Naive thymus-derived CD4-positive, alpha-beta T cell (primary cell): ENCODE results near the gene AARS2. TPM values are rescaled to one million over a fixed set of nuclear protein-coding genes. Genes with fewer than 3 reads are reported as not detected.
"Not testable (repeated sequence)": the region's sequence is repeated elsewhere in the genome, so short reads cannot be mapped to it uniquely, and the experiment has no call there.

Experiments
- ATAC-seq: fragments of 150-1000 bp; cut with Tn5 transposase; 2 replicates; pipeline ENCODE4 v1.10.0; 2021; ENCODE audit warnings: mild to moderate bottlenecking, moderate library complexity
- CTCF ChIA-PET: fragments of 350-600 bp; sonication (Branson Sonifier 250); formaldehyde crosslinking; loops from one replicate; lab custom pipeline; 2021; ENCODE audit warnings: antibody characterized with exemption; lab: Charles Lee
- POLR2A ChIA-PET: fragments of 350-600 bp; sonication (Branson Sonifier 250); formaldehyde crosslinking; loops from one replicate; lab custom pipeline; 2021; ENCODE audit warnings: antibody characterized with exemption, inconsistent platforms; lab: Charles Lee
- DNase-seq, 9 donors: peaks; one replicate each; pipeline versions ENCODE4 v3.0.0 to v3.0.0-alpha.2; 2020 to 2022; ENCODE audit warnings: mixed read lengths in 1 of 9
- H3K27ac ChIP-seq: one replicate; pipeline ENCODE4 v1.7.0; 2013; ENCODE audit warnings: mild to moderate bottlenecking, low read depth, low read length, moderate library complexity
- H3K27me3 ChIP-seq, 2 donors: one replicate each; pipeline ENCODE4 v1.7.0; 2013; ENCODE audit warnings: low read length in 2 of 2, mild to moderate bottlenecking in 2 of 2, moderate library complexity in 2 of 2; ENCODE audit not compliant: control insufficient read depth in 2 of 2, insufficient read depth in 2 of 2
- H3K36me3 ChIP-seq, 3 experiments: 1 replicate in 2 of 3; 2 replicates in 1 of 3; pipeline ENCODE4 v1.7.0; 2013; ENCODE audit warnings: low read length in 3 of 3, mild to moderate bottlenecking in 3 of 3, moderate library complexity in 1 of 3; ENCODE audit not compliant: insufficient read depth in 3 of 3, control insufficient read depth in 2 of 3
- H3K4me1 ChIP-seq, 2 donors: one replicate each; pipeline ENCODE4 v1.7.0; 2013; ENCODE audit warnings: low read length in 2 of 2, mild to moderate bottlenecking in 2 of 2, moderate library complexity in 1 of 2; ENCODE audit not compliant: control insufficient read depth in 2 of 2, insufficient read depth in 2 of 2
- H3K4me3 ChIP-seq: 2 replicates; pipeline ENCODE4 v1.7.0; 2013; ENCODE audit warnings: mild to moderate bottlenecking, low read length
- H3K9me3 ChIP-seq, 3 experiments: 1 replicate in 2 of 3; 2 replicates in 1 of 3; pipeline ENCODE4 v1.7.0; 2013; ENCODE audit warnings: low read length in 3 of 3; ENCODE audit not compliant: control insufficient read depth in 2 of 3
- H3K27ac Mint-ChIP-seq, 9 donors: one replicate each; pipeline ENCODE4 v1.8.0; 2020 to 2022; ENCODE audit warnings: mixed read lengths in 9 of 9, mild to moderate bottlenecking in 8 of 9, moderate library complexity in 5 of 9, inconsistent platforms in 2 of 9
- H3K27me3 Mint-ChIP-seq, 5 donors: one replicate each; pipeline ENCODE4 v1.8.0; 2021 to 2022; ENCODE audit warnings: mixed read lengths in 5 of 5, mild to moderate bottlenecking in 1 of 5
- H3K36me3 Mint-ChIP-seq, 5 donors: one replicate each; pipeline ENCODE4 v1.8.0; 2020 to 2022; ENCODE audit warnings: mixed read lengths in 5 of 5, mild to moderate bottlenecking in 3 of 5, inconsistent platforms in 1 of 5
- H3K4me1 Mint-ChIP-seq, 7 donors: one replicate each; pipeline ENCODE4 v1.8.0; 2020 to 2022; ENCODE audit warnings: mixed read lengths in 7 of 7, mild to moderate bottlenecking in 3 of 7, inconsistent platforms in 1 of 7
- H3K4me3 Mint-ChIP-seq, 10 donors: one replicate each; pipeline ENCODE4 v1.8.0; 2020 to 2022; ENCODE audit warnings: mild to moderate bottlenecking in 10 of 10, mixed read lengths in 10 of 10, moderate library complexity in 6 of 10, inconsistent platforms in 2 of 10
- H3K9me3 Mint-ChIP-seq, 11 donors: one replicate each; pipeline ENCODE4 v1.8.0; 2020 to 2022; ENCODE audit warnings: mixed read lengths in 11 of 11, mild to moderate bottlenecking in 4 of 11, inconsistent platforms in 1 of 11, moderate library complexity in 1 of 11
- intact Hi-C, 2 donors: fragments of 100-400 bp; cut with micrococcal nuclease; formaldehyde crosslinking; loops; one replicate each; pipeline ENCODE4 v1.15.1; 2023
- polyA plus RNA-seq, 2 donors: library from polyadenylated mRNA; unstranded; fragments of 300-500 nt; fragmentation: Illumina TruSeq; gene quantifications; one replicate each; pipeline ENCODE4 v1.2.3, GENCODE V29; 2021
- total RNA-seq, 6 experiments: library from RNA in 5 of 6; stranded (reverse) in 5 of 6; gene quantifications; 1 replicate in 5 of 6; 2 replicates in 1 of 6; pipeline ENCODE4 v1.2.3 and lab custom pipeline; 2021 to 2026

Gene AARS2
- total and polyA plus RNA-seq, 7 experiments from 2014 or later, result 8.9 to 29.8 (median 19.9) TPM

DNA sequence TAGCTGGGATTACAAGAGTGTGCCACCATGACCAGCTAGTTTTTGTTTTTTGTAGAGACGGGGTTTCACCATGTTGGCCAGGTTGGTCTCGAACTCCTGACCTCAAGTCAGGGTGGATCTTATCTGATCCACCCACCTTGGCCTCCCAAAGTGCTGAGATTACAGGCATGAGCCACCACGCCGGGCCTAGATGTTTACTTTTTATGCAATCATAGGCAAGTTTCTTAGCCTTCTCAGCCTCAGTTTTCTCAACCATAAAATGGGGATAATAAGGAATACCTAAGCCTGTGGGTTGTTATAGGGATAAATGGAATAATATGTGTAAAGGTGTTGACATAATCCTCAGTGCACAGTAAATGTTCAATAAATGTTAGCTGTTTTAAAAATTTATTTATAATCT is 39.1 kb upstream of the AARS2 start:
- intact Hi-C loops, result no loop called here
- Histone ChIP-seq H3K9me3 (no peaks in the 10 kb centered on the region), H3K4me3 (no peak overlapping the region), H3K27me3 (no peaks in the 10 kb centered on the region), H3K4me1 (no peaks in the 10 kb centered on the region), H3K27ac (no peak overlapping the region), H3K36me3 (no peaks in the 10 kb centered on the region)
- Mint-ChIP-seq H3K4me3 (no peak overlapping the region), H3K27ac (no peak overlapping the region), H3K36me3 (no peaks in the 10 kb centered on the region), H3K9me3 (peaks cover 0 to 4% (median 0%) of the 10 kb centered on the region in 11 donors), H3K27me3 (peaks cover 0 to 18% (median 0%) of the 10 kb centered on the region in 5 donors), H3K4me1 (no peaks in the 10 kb centered on the region)
- no peak for ATAC-seq
- CTCF ChIA-PET, result no interaction called here
- POLR2A ChIA-PET, result no interaction called here
- DNase-seq, result no peak

DNA sequence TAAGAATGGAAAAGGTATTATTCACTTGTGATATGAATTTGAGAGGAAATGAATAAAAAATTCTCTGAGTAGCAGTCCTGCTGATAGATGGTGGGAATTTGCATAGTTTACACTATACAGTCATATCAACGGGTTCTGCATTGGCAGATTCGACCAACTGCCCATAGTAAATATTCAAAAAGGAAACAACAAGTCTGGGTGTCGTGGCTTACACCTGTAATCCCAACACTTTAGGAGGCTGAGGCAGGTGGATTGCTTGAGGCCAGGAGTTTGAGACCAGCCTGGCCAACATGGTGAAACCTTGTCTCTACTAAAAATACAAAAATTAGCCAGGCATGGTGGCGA is 37.5 kb upstream of the AARS2 start:
- POLR2A ChIA-PET, H3K27me3 ChIP-seq, intact Hi-C loops, H3K9me3 ChIP-seq, H3K36me3 Mint-ChIP-seq, H3K9me3 Mint-ChIP-seq, H3K4me3 ChIP-seq, H3K27ac Mint-ChIP-seq, H3K36me3 ChIP-seq, CTCF ChIA-PET, DNase-seq, H3K27ac ChIP-seq, ATAC-seq, H3K4me1 Mint-ChIP-seq, H3K4me1 ChIP-seq, H3K4me3 Mint-ChIP-seq: not testable (repeated sequence)
- H3K27me3 Mint-ChIP-seq, result peaks cover 0 to 10% (median 0%) of the 10 kb centered on the region in 5 donors

DNA sequence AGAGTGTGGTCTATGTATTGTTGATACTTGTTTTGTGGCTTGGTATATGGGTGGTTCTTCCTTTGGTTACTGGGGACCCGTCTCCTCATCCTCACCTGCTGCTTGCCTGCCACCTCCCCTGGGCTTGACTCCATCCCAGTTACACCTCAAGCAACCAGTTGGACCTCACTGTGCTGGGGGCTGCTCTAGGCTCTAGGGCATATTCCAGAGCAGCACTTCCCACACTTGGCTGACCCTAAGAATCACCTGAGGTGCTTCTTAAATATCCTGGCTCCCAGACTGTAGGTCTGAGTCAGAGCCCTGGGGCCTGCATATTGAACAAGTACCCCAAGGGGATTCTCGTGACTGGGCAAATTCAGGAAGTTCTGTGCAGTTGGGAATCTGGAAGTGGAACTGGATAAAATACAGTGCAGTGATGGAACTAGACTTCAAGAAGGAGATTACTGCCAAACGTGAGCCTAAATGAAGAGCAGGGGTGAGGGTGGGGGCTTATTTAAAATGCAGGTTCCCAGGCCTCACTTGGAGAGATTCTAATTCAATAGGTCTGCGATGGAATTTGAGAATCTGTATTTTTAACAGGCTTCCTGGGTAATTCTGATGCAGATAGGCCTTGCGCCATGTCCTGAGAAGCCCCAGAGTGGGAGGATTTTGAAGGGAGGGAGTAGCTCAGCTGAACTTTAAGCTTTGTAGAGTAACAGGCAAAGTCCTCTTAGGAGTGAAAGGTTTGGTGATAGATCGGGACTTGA is 36.9 kb upstream of the AARS2 start:
- no peak overlapping the region for H3K4me3 ChIP-seq
- Mint-ChIP-seq H3K4me1 (no peaks in the 10 kb centered on the region), H3K36me3 (no peaks in the 10 kb centered on the region), H3K27ac (no peak overlapping the region), H3K27me3 (peaks cover 0 to 16% (median 0%) of the 10 kb centered on the region in 5 donors), H3K4me3 (no peak overlapping the region), H3K9me3 (peaks cover 0 to 2% (median 0%) of the 10 kb centered on the region in 11 donors)
- no peaks in the 10 kb centered on the region for H3K27me3 ChIP-seq
- H3K36me3 ChIP-seq, result no peaks in the 10 kb centered on the region
- intact Hi-C loops, result no loop called here
- H3K9me3 ChIP-seq, result no peaks in the 10 kb centered on the region
- no peaks in the 10 kb centered on the region for H3K4me1 ChIP-seq
- ATAC-seq (no peak), DNase-seq (no peak)
- ChIA-PET CTCF (no interaction called here), POLR2A (no interaction called here)
- H3K27ac ChIP-seq, result no peak overlapping the region

DNA sequence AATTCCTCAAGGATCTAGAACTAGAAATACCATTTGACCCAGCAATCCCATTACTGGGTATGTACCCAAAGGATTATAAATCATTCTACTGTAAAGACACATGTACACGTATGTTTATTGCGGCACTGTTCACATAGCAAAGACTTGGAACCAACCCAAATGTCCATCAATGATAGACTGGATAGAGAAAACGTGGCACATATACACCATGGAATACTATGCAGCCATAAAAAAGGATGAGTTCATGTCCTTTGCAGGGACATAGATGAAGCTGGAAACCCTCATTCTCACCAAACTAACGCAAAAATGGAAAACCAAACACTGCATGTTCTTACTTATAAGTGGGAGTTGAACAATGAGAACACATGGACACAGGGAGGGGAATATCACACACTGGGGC is 33.7 kb upstream of the AARS2 start:
- H3K4me1 Mint-ChIP-seq, H3K27ac Mint-ChIP-seq, POLR2A ChIA-PET, DNase-seq, ATAC-seq, H3K27me3 ChIP-seq, intact Hi-C loops, H3K36me3 ChIP-seq, H3K9me3 ChIP-seq, H3K27ac ChIP-seq, CTCF ChIA-PET, H3K4me1 ChIP-seq, H3K9me3 Mint-ChIP-seq, H3K36me3 Mint-ChIP-seq, H3K4me3 Mint-ChIP-seq, H3K4me3 ChIP-seq: not testable (repeated sequence)
- peaks cover 22 to 45% (median 28%) of the 10 kb centered on the region in 5 donors for H3K27me3 Mint-ChIP-seq

DNA sequence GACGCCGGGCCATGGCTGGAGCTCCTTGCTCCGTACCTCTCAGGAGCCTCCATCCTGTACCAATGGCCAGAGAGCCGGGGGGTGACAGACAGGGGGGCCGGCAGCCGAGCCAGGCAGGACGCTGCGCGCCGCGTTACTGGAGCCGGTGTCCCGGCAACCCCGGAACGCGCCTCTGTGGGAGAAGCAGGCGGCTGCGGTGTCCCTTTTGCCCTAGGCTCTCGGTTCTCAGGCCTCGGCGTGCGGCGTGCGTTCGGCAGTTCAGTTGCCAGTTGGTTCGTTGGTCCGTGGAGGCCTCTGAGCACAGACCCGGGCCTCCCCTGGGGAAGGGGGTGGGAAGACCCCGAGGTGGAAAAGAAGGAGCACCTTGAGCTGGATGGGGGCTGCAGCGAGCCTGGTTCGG is 29.3 kb upstream of the AARS2 start, which contains the start of gene SPATS1:
Gene SPATS1 (plus strand): TSS at position 162 of the 400 bp plus-strand sequence. CDS start 446 bp downstream, outside the sequence.
- peaks cover 31 to 55% (median 36%) of the 10 kb centered on the region in 5 donors for H3K27me3 Mint-ChIP-seq
- no peaks in the 10 kb centered on the region for H3K36me3 ChIP-seq
- no peak within 1 kb of the TSS for H3K27ac ChIP-seq
- H3K4me1 ChIP-seq, result no peaks in the 10 kb centered on the region
- no peaks in the 10 kb centered on the region for H3K27me3 ChIP-seq
- H3K9me3 ChIP-seq, result no peaks in the 10 kb centered on the region
- CTCF ChIA-PET, result no interaction called here
- DNase-seq, result no peak
- H3K4me3 Mint-ChIP-seq, result no peak within 1 kb of the TSS
- H3K4me3 ChIP-seq, result no peak within 1 kb of the TSS
- peaks cover 0 to 2% (median 0%) of the 10 kb centered on the region in 11 donors for H3K9me3 Mint-ChIP-seq
- H3K27ac Mint-ChIP-seq, result no peak within 1 kb of the TSS
- intact Hi-C loops, result loop anchor here in 1 of 2 donors (5.0 kb wide), 1 partner anchor 245 kb away; no protein-coding TSS in a partner anchor
- H3K4me1 Mint-ChIP-seq, result peaks cover 0 to 4% (median 0%) of the 10 kb centered on the region in 7 donors
- ATAC-seq, result no peak
- H3K36me3 Mint-ChIP-seq, result no peaks in the 10 kb centered on the region
- POLR2A ChIA-PET, result no interaction called here

DNA sequence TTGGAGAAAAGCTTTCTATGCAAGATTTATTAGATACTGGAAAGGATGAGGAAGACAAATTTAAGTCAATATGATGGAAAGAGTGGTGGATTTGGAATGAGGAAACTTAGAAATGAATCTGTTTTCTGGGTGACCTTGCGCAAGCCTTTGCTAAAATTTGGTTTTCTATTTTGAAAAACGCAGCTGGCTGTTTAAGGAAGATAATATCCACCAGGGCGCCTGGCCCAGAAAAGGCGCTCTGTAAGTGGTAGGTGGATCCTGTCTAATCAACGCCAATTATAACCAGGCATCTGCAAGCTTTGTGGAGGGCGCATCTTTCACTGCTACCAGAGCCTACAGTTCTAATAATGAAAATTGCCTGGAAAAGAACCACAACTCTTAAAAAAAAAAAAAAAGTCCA is 28.9 kb upstream of the AARS2 start:
- POLR2A ChIA-PET, result no interaction called here
- no peak overlapping the region for H3K27ac Mint-ChIP-seq
- H3K27me3 Mint-ChIP-seq, result peaks cover 31 to 54% (median 36%) of the 10 kb centered on the region in 5 donors
- Histone ChIP-seq H3K36me3 (no peaks in the 10 kb centered on the region), H3K27me3 (no peaks in the 10 kb centered on the region), H3K9me3 (no peaks in the 10 kb centered on the region), H3K27ac (no peak overlapping the region), H3K4me1 (no peaks in the 10 kb centered on the region), H3K4me3 (no peak overlapping the region)
- no peaks in the 10 kb centered on the region for H3K36me3 Mint-ChIP-seq
- ATAC-seq, result no peak
- H3K4me1 Mint-ChIP-seq, result peaks cover 0 to 4% (median 0%) of the 10 kb centered on the region in 7 donors
- no peak for DNase-seq
- intact Hi-C loops, result loop anchor here in 1 of 2 donors (5.0 kb wide), 1 partner anchor 245 kb away; no protein-coding TSS in a partner anchor
- H3K9me3 Mint-ChIP-seq, result peaks cover 0 to under 1% (median 0%) of the 10 kb centered on the region in 11 donors
- no peak overlapping the region for H3K4me3 Mint-ChIP-seq
- CTCF ChIA-PET, result interaction anchor here (0.7 kb wide), 1 partner anchor 37 kb away, joined by 3 read pairs; no protein-coding TSS in a partner anchor
